GM19023 (cell line): ENCODE results near the gene CHRNE.
"Not testable (repeated sequence)": the region's sequence is repeated elsewhere in the genome, so short reads cannot be mapped to it uniquely, and the experiment has no call there.

ENCODE experiments used
- ATAC-seq: cut with Tn5 transposase; IDR thresholded peaks from one replicate; pipeline ENCODE4 v1.9.1; 2021; ENCODE audit warnings: mild to moderate bottlenecking, moderate library complexity; ENCODE audit not compliant: unreplicated experiment

Gene CHRNE

DNA sequence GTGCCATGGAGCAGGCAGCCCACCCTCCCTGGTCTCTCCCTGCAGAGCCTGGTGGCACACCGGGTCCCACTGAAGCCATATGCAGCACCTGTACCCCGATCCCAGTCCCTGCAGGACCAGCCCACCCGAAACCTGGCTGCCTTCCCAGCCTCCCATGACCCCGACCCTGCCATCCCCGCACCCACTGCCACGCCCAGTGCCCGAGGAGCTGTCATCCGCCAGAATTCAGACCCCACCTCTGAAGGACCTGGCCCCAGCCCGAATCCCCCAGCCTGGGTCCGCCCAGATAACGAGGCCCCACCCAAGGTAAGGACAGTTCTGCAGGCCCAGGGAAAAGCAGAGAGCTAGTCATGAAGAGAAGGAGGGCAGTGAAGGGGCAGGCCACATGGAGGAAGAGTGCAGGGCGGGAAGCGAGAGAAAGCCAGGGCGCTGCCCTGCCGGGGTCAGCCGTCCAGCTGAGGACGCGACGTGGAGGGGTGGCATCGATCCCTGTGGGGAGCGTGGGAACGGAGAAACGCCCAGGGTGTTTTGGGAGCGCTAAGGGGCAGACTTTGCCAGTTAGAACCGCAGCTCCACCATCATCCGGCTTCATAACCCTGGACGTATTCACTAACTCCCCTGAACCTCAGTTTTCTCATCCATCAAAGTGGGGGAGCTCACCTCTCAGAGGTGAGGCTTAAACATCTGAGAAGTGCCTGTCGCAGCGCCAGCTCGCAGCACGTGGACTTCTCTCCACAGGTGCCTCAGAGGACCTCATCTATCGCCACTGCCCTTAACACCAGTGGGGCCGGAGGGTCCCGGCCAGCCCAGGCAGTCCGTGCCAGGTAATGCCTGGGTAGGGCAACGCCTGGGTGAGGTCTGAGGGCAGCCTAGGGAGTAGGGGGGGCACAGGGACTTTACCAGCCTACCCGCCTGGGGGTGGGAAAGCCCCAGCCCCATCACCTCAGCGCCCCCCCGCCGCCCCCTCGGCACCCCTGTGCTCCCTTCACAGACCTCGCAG lies 11.2 kb downstream of the CHRNE start:
- no peak for ATAC-seq

DNA sequence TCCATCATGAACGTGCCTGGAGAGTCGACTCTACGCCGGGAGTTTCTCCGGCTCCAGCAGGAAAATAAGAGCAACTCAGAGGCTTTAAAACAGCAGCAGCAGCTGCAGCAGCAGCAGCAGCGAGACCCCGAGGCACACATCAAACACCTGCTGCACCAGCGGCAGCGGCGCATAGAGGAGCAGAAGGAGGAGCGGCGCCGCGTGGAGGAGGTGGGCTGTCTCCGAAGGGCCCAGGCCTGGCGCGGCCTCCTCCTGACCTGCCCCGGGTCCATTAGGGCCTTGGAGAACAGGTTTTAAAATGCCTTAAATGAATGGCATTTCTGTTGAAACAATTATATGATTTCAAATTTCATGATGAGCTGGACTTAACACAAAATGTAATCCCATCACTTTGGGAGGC lies 15.3 kb downstream of the CHRNE start:
- ATAC-seq, result no peak

GRCh38 chr17:4886830-4887229 lies 16.1 kb downstream of the CHRNE start:
- no peak for ATAC-seq

GRCh38 chr17:4884489-4884888 lies 18.4 kb downstream of the CHRNE start:
- ATAC-seq, result no peak

GRCh38 chr17:4881761-4882555 lies 20.9 kb downstream of the CHRNE start:
- ATAC-seq, result no peak

- ATAC-seq, result no peak
Measured at GRCh38 chr17:4880857-4881256, 22.0 kb downstream of the CHRNE start.

- ATAC-seq, result no peak
Measured at GRCh38 chr17:4879601-4880000, 23.3 kb downstream of the CHRNE start.

DNA sequence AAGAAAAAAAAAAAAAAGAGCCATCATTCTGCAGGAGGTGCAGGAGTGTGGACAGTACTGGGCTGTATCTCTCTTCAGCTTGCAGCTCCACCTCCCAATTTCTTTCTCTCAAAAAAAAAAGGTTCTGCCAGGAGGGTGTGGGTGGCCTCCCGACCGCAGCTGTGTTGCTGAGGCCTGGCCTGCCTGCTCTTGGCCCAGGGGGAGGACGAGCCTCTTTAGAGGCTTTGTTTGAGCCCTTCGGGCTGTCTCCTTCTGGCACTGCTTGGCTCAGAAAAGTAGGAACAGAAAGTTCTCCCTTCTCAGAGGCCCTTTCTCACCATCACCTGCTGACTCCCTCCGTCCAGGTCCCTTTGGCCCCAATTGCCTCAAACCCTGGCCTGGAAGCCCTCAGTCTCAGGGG lies 25.8 kb downstream of the CHRNE start:
- ATAC-seq, result no peak

DNA sequence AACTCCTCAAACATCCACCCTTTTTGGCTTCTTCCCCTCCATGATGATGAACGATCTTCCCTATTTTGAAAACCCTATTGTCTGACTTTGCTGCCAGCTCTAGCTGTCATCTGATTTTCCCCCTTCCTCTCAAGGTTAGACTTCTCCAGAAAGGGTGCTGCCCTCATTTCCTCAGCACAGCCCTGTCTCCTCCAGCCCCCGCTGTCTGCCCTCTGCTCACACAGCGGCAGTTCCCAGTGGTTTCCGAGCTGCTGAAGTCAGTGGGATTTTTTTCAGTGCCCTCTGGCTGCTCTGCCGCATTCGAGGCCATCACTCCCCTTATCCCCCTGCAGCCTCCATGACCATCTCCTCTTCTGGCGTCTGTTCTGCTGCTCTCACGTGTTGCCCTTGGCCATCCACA lies 30.1 kb downstream of the CHRNE start:
- no peak for ATAC-seq

DNA sequence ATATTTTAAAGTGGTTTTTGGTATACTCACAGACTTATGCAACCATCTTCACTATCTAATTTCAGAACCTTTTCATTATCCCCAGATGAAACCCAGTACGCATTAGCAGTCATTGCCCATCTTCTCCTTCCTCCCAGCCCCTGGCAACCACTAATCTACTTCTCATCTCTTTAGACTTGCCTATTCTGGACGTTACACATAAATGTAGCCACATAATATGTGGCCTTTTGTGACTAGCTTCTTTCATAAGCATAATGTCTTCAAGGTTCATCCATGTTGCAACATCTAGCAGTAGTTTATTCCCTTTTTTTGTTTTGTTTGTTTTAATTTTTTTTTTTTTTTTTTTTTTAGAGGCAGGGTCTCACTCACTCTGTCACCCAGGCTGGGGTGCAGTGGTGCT lies 32.0 kb downstream of the CHRNE start:
- ATAC-seq, result no peak

GRCh38 chr17:4869058-4869998 lies 33.6 kb downstream of the CHRNE start:
- ATAC-seq, result not testable (repeated sequence)

- not testable (repeated sequence) for ATAC-seq
Measured at GRCh38 chr17:4867535-4867934, 35.4 kb downstream of the CHRNE start.

- no peak for ATAC-seq
Measured at GRCh38 chr17:4863321-4863720, 39.6 kb downstream of the CHRNE start.

DNA sequence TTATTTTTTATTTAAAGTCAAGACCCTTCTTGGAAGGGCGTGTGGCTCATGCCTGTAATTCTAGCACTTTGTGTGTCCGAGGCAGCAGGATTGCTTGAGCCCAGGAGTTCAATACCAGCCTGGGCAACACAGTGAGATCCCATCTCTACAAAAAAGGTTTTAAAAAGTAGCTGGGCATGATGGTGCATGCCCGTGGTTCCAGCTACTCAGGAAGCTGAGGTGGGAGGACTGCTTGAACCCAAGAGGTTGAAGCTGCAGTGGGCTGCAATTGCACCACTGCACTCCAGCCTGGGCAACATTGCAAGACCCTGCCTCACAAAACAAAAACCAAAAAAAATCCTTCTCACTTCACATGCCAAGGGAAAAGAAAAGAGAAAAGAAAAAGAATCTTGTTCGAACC lies 40.2 kb downstream of the CHRNE start:
- ATAC-seq, result no peak

- no peak for ATAC-seq
Measured at GRCh38 chr17:4861052-4861451, 41.8 kb downstream of the CHRNE start.

DNA sequence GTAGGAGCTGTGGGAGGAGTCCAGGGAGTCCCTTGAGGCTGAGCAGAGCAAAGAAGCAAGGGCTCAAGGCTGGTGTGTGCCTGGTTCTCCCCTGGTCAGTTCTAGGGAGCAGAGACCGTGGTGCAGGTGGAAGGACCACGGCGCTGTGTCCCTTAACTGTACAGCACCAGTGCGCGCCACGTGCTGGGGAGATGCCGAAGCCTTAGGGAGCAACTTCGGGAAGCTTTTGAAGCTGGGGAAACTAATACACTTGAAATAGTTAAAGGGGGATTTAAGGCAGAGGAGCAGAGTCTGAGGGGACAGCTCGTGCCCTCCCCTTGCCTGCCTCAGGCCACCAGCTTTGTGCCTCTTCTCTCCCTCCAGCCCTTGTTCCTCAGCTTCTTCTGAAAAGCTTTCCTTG lies 42.2 kb downstream of the CHRNE start:
- no peak for ATAC-seq

- ATAC-seq, result no peak
Measured at GRCh38 chr17:4859816-4860625, 42.9 kb downstream of the CHRNE start.

- ATAC-seq, result no peak
Measured at GRCh38 chr17:4858882-4859260, 44.0 kb downstream of the CHRNE start.

DNA sequence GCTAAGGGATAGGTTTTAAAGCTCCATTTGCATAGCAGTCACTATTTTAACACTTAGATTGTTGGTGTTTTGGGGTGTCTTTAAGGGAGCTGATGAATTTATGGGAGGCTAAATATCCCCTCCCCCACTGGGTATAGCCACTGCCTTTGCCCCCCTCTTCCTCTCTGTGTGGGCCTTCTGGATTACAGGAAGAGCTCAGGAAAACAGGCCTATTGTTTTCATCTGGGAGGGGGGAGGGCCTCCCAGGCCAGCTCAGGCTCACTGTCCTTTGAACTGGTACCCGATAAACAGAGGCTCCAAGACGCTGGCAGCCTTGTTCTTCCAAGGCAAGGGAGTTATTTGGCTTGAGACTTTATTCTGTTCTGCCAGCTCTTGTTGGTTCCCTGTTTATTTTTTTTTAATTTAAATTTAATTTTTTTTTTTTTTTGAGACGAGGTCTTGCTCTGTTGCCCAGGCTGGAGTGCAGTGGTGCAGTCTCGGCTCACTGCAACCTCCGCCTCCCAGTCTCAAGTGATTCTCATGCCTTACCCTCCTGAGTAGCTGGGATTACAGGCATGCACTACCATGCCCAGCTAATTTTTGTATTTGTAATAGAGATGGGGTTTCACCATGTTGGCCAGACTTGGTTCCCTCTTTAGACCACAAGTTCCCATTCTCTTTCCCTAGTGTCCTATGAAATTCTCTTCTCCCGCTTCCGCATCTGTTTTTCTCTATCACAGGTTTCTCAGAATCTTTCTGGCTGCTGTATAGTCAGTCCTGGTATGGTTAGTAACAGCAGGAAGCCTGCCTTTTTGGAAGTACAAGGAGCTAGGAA lies 44.6 kb downstream of the CHRNE start:
- no peak for ATAC-seq
